Measurements from ENCODE around the gene ECEL1.

The ECEL1 gene

DNA sequence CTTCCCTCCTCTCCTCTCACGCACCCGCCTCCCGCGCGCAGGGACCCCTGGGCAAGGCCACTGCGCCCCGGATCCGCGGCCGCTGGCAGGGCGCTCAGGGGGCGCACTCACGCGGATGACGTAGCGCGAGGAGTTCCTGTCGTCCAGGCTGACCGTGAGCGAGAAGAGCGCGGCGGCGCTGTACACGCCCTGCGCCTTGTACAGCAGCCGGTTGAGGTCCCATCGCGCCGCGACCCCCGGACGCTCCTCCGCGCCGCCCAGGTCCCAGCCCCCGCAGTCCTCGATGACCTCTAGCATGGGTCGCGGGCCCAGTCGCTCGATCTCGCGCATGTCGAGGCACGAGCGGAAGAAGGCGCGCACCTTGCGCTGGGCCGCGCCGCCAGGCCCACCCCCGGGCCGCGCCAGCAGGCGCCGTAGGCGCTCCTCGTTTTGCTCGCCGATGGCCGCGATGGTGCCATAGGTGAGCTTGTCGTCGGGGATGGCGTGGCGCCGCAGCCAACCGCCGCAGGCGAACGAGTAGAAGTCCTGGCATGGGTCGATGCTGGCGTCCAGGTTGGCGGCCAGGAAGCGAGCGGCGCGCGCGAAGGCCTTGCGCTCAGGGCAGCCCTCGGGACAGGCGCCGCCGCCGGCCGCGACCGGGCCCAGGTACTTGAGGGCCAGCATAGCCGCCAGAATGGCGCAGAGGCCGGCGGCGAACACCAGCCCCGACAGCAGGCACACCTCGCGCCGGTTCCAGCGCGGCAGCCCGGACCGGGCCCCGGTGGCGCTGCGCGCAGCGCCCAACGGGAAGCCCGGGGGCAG is 1.7 kb downstream of the ECEL1 start:
- H3K27ac ChIP-seq: no peak overlapping the region
- no peaks in the 10 kb centered on the region for H3K79me2 ChIP-seq (ENCODE audit: insufficient read depth, low read depth)
- H2AFZ ChIP-seq (ENCODE audit: low read depth): no peak overlapping the region
- 0 out of 2 replicates have a peak, but pooled peaks cover 3% of the 10 kb centered on the region for H3K27me3 ChIP-seq (ENCODE audit: insufficient read depth, low read depth)
- no peaks in the 10 kb centered on the region for H3K36me3 ChIP-seq (ENCODE audit: insufficient read depth)
- no peaks in the 10 kb centered on the region for H4K20me1 ChIP-seq (ENCODE audit: insufficient read depth)
- H3K4me2 ChIP-seq: no peak overlapping the region
- H3K9ac ChIP-seq: no peak overlapping the region
- TF ChIP-seq CTCF (conservative IDR thresholded peaks at IDR 0.05; ENCODE audit: low read depth, low read length): no peak
- no peaks in the 10 kb centered on the region for H3K4me1 ChIP-seq (ENCODE audit: low read depth, poor library complexity, severe bottlenecking)
- H3K4me3 ChIP-seq (IDR thresholded peaks at IDR 0.05; ENCODE audit: insufficient read depth, low read depth, low read length): no peak overlapping the region

- H3K27ac ChIP-seq: no peak overlapping the region
- no peaks in the 10 kb centered on the region for H3K79me2 ChIP-seq (ENCODE audit: insufficient read depth, low read depth)
- H2AFZ ChIP-seq (ENCODE audit: low read depth): no peak overlapping the region
- peaks cover 7% of the 10 kb centered on the region; the same call in 1 of the 2 replicates for H3K27me3 ChIP-seq (ENCODE audit: insufficient read depth, low read depth)
- H3K9ac ChIP-seq: no peak overlapping the region
- TF ChIP-seq CTCF (conservative IDR thresholded peaks at IDR 0.05; ENCODE audit: low read depth, low read length): no peak
- H3K4me3 ChIP-seq (IDR thresholded peaks at IDR 0.05; ENCODE audit: insufficient read depth, low read depth, low read length): no peak overlapping the region
- H3K4me2 ChIP-seq: no peak overlapping the region
- no peaks in the 10 kb centered on the region for H4K20me1 ChIP-seq (ENCODE audit: insufficient read depth)
- H3K36me3 ChIP-seq (ENCODE audit: insufficient read depth): no peaks in the 10 kb centered on the region
- H3K4me1 ChIP-seq (ENCODE audit: low read depth, poor library complexity, severe bottlenecking): no peaks in the 10 kb centered on the region
Observed at GRCh38 chr2:232485348-232485756, 2.3 kb downstream of the ECEL1 start.

DNA sequence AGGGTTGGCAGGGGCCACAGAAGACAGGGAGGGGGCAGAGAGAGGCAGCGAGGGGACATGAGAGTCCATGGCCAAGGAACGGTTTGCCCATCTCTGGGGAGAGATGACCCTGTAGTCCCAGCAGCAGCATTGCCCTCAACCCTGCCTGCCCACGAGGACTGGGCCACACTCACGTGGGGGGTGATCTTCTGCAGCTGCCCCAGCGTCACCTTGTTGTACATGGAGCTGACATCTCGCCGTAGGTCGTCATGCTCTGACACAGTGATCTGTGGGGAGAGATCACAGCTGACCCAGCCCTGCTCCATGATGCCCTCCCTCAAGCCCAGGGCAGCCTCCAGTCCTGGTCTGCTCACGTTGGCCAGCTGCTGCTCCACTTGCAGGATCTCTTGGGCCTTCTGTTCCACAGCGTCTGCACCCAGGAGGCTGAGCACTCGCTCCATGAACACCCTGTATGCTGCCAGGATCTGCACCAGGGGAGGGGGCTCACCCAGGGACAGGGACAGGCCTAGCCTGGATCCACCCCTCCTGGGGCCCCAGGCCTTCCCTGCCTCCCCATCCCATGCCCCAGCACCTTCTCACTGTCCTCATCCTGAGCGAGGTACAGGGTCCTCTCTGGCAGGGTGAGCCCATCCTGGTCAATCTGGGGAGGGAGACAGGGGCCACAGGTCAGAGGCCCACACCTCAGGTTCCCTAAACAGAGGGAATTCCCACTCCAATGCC is 2.8 kb downstream of the ECEL1 start:
- peaks cover 7% of the 10 kb centered on the region; the same call in 1 of the 2 replicates for H3K27me3 ChIP-seq (ENCODE audit: insufficient read depth, low read depth)
- H3K27ac ChIP-seq: no peak overlapping the region
- H4K20me1 ChIP-seq (ENCODE audit: insufficient read depth): no peaks in the 10 kb centered on the region
- no peaks in the 10 kb centered on the region for H3K79me2 ChIP-seq (ENCODE audit: insufficient read depth, low read depth)
- no peak for TF ChIP-seq CTCF (conservative IDR thresholded peaks at IDR 0.05; ENCODE audit: low read depth, low read length)
- H3K4me3 ChIP-seq (IDR thresholded peaks at IDR 0.05; ENCODE audit: insufficient read depth, low read depth, low read length): no peak overlapping the region
- no peak overlapping the region for H3K9ac ChIP-seq
- no peaks in the 10 kb centered on the region for H3K36me3 ChIP-seq (ENCODE audit: insufficient read depth)
- H3K4me2 ChIP-seq: no peak overlapping the region
- H2AFZ ChIP-seq (ENCODE audit: low read depth): no peak overlapping the region
- H3K4me1 ChIP-seq (ENCODE audit: low read depth, poor library complexity, severe bottlenecking): no peaks in the 10 kb centered on the region

- Histone ChIP-seq H3K79me2 (ENCODE audit: insufficient read depth, low read depth) (no peaks in the 10 kb centered on the region), H3K27me3 (ENCODE audit: insufficient read depth, low read depth) (peaks cover 7% of the 10 kb centered on the region; the same call in 1 of the 2 replicates), H3K27ac (no peak overlapping the region), H2AFZ (ENCODE audit: low read depth) (no peak overlapping the region), H3K4me3 (IDR thresholded peaks at IDR 0.05; ENCODE audit: insufficient read depth, low read depth, low read length) (no peak overlapping the region), H3K4me1 (ENCODE audit: low read depth, poor library complexity, severe bottlenecking) (no peaks in the 10 kb centered on the region), H3K4me2 (no peak overlapping the region), H3K36me3 (ENCODE audit: insufficient read depth) (no peaks in the 10 kb centered on the region), H4K20me1 (ENCODE audit: insufficient read depth) (no peaks in the 10 kb centered on the region), H3K9ac (no peak overlapping the region)
- no peak for TF ChIP-seq CTCF (conservative IDR thresholded peaks at IDR 0.05; ENCODE audit: low read depth, low read length)
Observed at GRCh38 chr2:232483923-232484627, 3.6 kb downstream of the ECEL1 start.

Measured in KMS-11 (cell line).